22Rv1 (cell line): ENCODE measurements around the gene HRC.

Source experiments
- ZFX ChIP-seq: fragments of 450-650 bp; IDR thresholded peaks from 2 replicates; pipeline ENCODE4 v1.6.1; 2017; ENCODE audit warnings: antibody characterized with exemption, borderline replicate concordance
- TF ChIP-seq, protein P1 (sequence below): fragments of 450-650 bp; IDR thresholded peaks from 2 replicates; pipeline ENCODE4 v1.5.1; 2017; ENCODE audit warnings: mild to moderate bottlenecking

DNA sequence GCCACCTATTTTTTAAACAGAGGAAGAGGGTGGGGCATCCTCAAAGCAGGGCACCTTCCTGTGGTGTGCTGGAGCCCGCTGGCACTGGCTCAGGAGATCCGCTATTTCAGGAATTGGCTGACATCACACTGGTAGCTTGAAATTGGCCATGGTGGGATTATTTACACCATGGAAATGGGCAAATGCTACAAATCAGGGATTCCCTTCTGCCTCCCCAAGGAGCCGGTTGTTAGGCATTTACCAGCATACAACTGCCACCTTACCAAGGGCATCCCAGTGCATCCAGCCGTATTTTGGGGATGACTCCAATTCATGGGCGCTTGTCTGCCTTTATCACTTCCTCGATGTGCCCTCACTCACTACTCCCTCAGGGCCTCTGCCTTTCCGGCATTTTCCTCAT lies 14.2 kb downstream of the HRC start:
- TF ChIP-seq, protein P1, sequence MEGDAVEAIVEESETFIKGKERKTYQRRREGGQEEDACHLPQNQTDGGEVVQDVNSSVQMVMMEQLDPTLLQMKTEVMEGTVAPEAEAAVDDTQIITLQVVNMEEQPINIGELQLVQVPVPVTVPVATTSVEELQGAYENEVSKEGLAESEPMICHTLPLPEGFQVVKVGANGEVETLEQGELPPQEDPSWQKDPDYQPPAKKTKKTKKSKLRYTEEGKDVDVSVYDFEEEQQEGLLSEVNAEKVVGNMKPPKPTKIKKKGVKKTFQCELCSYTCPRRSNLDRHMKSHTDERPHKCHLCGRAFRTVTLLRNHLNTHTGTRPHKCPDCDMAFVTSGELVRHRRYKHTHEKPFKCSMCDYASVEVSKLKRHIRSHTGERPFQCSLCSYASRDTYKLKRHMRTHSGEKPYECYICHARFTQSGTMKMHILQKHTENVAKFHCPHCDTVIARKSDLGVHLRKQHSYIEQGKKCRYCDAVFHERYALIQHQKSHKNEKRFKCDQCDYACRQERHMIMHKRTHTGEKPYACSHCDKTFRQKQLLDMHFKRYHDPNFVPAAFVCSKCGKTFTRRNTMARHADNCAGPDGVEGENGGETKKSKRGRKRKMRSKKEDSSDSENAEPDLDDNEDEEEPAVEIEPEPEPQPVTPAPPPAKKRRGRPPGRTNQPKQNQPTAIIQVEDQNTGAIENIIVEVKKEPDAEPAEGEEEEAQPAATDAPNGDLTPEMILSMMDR = no peak
- TF ChIP-seq ZFX = no peak
